Psoas muscle (tissue), 8 donors: ENCODE data around the gene EHHADH. TPM values are rescaled to one million over a fixed set of nuclear protein-coding genes. Genes with fewer than 3 reads are reported as not detected.
"Not testable (repeated sequence)": the region's sequence is repeated elsewhere in the genome, so short reads cannot be mapped to it uniquely, and the experiment has no call there.

Experiments used
- ATAC-seq, 4 donors: fragments of 200-7000 bp; cut with Tn5 transposase; one replicate each; pipeline ENCODE4 v1.9.1; 2020; ENCODE audit warnings: moderate library complexity in 3 of 4, mild to moderate bottlenecking in 2 of 4
- DNase-seq, 2 donors: peaks; one replicate each; pipeline ENCODE4 v3.0.0-alpha.2; 2020
- H3K27ac ChIP-seq: fragments of 200-600 bp; one replicate; pipeline ENCODE4 v1.8.0; 2022
- H3K27me3 ChIP-seq, 3 donors: fragments of 200-600 bp in 1 of 3; one replicate each; pipeline versions ENCODE4 v1.6.1 to v1.8.0; 2013 to 2022; ENCODE audit warnings: low read length in 2 of 3, mild to moderate bottlenecking in 2 of 3, moderate library complexity in 1 of 3; ENCODE audit not compliant: insufficient read depth in 3 of 3
- H3K36me3 ChIP-seq, 2 donors: fragments of 200-600 bp in 1 of 2; one replicate each; pipeline versions ENCODE4 v1.6.1 to v1.8.0; 2013 to 2022; ENCODE audit warnings: low read depth in 1 of 2, mild to moderate bottlenecking in 1 of 2, moderate library complexity in 1 of 2; ENCODE audit not compliant: insufficient read depth in 1 of 2
- H3K4me1 ChIP-seq: fragments of 200-600 bp; one replicate; pipeline ENCODE4 v1.8.0; 2022
- H3K4me3 ChIP-seq: fragments of 200-600 bp; one replicate; pipeline ENCODE4 v1.8.0; 2022; ENCODE audit warnings: mild to moderate bottlenecking
- H3K9me3 ChIP-seq: fragments of 200-600 bp; one replicate; pipeline ENCODE4 v1.8.0; 2022
- WGBS, 3 donors: extraction: QIAGEN DNeasy Blood & Tissue Kit; methylation state at CpG; one replicate each; pipeline versions ENCODE4 v1.1.6 to v1.1.7; 2013; 5-methylcytosine and 5-hydroxymethylcytosine counted together
- intact Hi-C, 2 donors: fragments of 100-400 bp; cut with DNase I; formaldehyde crosslinking; loops; one replicate each; pipeline versions ENCODE4 v1.11.0 to v1.14.2; 2022
- long read RNA-seq, 2 donors: library from polyadenylated mRNA; unstranded; transcript quantifications; one replicate each; pipeline ENCODE4 v2.0.0, GENCODE V29; 2021
- polyA plus RNA-seq, 3 donors: library from polyadenylated mRNA; stranded (reverse); fragments of 200-250 nt; gene quantifications; one replicate each; pipeline ENCODE4 v1.2.3, GENCODE V29; 2013
- total RNA-seq, 4 donors: library from RNA; stranded (reverse); fragmentation: NEBNext Ultra II Directional in 2 of 4; extraction: Animal tissue kit (Norgen Biotek cat#: 25700) in 2 of 4; gene quantifications; one replicate each; pipeline versions ENCODE4 v1.2.1 to v1.2.4, GENCODE V29; 2021 to 2023
- TF ChIP-seq, protein P1 (sequence below): fragments of 200-600 bp; IDR thresholded peaks from one replicate; pipeline ENCODE4 v1.8.0; 2022; ENCODE audit warnings: antibody characterized with exemption
- donor health status: healthy with polysubstance abuse.
- donor health status: DM: no; HTN: no; CAD: no; lungs with moderate emphysema.
- donor health status: Bipolar disorder and iron deficiency.
- donor health status: healthy.
- donor health status: DM: yes; HTN: yes; CAD: no.
- donor health status: DM: no; HTN: no; CAD: no.
- donor health status: DM: no; HTN: no; CAD: no.
- donor health status: DM: yes; HTN: yes; CAD: no.

The EHHADH gene
- 1 to 10 TPM; 1.9 to 7.2 (median 3.5) TPM for total RNA-seq
- under 1 TPM; 0.65 to 0.86 (median 0.83) TPM for polyA plus RNA-seq
- long read RNA-seq, donor 1 = 0 reads
- long read RNA-seq, donor 2, partial matches to known transcripts = 0 of 1 reads
- long read RNA-seq, donor 2, other reads (novel, unspliced or antisense) = 0 of 1 reads

DNA sequence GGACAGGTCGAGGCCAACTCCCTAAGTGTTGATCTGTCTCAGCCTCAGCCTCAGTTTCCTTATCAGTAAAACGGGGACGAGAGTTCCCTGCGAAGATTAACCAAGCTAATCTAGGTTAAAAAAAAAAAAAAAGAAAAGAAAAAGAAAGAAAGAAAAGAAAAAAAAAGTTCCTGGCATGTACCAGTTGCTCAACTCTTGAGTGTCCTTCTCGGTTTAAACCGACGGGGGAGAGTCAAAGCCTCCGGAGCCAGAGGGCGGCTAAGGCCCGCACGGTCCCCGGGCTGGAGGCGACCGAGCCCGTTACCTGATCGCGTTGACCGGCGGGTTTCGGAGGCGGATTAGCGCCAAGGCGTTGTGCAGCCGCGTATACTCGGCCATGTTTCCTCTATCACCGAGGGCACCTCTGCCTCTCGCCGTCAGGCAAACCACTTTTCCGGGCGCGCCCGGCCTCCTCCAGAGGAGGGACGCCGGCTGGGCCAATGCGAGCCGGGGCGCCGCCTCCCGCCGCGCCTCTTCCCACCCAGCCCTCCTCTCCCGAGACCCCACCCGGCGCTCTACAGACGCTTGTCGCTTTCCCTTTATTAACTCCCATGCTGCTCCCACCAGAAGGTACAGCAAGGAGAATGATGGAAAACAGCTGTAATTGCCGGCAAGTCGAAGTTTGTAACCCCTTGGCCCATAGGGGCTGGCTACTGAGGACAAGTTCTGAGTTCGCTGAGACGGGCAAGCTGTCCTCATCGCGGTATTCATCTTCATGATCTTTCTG lies at the start of gene EHHADH:
Gene EHHADH (minus strand): TSS at position 405 of the 766 bp plus-strand sequence. CDS start 27 bp downstream, at position 378.
- H3K27ac ChIP-seq = peak within 1 kb of the TSS; percentile 16
- ATAC-seq (peak; percentile 46 to 93 (median 85)), DNase-seq (peak; percentile 66 to 76)
- no peaks in the 10 kb centered on the region for H3K4me1 ChIP-seq
- H3K27me3 ChIP-seq = no peaks in the 10 kb centered on the region
- TF ChIP-seq, protein P1, sequence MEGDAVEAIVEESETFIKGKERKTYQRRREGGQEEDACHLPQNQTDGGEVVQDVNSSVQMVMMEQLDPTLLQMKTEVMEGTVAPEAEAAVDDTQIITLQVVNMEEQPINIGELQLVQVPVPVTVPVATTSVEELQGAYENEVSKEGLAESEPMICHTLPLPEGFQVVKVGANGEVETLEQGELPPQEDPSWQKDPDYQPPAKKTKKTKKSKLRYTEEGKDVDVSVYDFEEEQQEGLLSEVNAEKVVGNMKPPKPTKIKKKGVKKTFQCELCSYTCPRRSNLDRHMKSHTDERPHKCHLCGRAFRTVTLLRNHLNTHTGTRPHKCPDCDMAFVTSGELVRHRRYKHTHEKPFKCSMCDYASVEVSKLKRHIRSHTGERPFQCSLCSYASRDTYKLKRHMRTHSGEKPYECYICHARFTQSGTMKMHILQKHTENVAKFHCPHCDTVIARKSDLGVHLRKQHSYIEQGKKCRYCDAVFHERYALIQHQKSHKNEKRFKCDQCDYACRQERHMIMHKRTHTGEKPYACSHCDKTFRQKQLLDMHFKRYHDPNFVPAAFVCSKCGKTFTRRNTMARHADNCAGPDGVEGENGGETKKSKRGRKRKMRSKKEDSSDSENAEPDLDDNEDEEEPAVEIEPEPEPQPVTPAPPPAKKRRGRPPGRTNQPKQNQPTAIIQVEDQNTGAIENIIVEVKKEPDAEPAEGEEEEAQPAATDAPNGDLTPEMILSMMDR = no peak
- H3K9me3 ChIP-seq = no peaks in the 10 kb centered on the region
- H3K4me3 ChIP-seq = peak within 1 kb of the TSS; percentile 76
- intact Hi-C loops = no loop called here
- WGBS, 3 donors = 4 to 8% (median 5%) methylated on average over 44 to 53 of the region's 53 CpGs
- H3K36me3 ChIP-seq = no peaks in the 10 kb centered on the region

DNA sequence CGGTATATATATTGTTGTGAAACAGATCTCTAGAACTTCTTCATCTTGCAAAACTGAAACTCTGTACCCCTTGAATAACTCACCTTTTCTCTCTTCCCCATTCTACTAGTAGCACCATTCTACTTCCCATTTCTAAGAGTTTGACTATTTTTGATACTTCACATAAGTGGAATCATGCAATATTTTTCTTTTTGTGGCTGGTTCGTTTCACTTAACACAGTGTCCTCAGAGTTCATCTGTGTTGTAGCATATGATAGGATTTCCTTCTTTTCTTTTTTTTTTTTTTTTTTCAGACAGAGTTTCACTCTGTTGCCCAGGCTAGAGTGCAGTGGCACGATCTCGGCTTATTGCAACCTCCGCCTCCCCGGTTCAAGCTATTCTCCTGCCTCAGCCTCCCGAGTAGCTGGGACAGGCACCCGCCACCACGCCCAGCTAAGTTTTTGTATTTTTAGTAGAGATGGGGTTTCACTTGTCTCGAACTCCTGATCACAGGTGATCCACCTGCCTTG lies 46.1 kb upstream of the EHHADH start:
- H3K36me3 ChIP-seq, H3K4me3 ChIP-seq, H3K27ac ChIP-seq, DNase-seq, ATAC-seq, H3K4me1 ChIP-seq, H3K9me3 ChIP-seq, H3K27me3 ChIP-seq, intact Hi-C loops: not testable (repeated sequence)
- WGBS, 3 donors = 91 to 96% (median 91%) methylated on average over 10 of the region's 10 CpGs

DNA sequence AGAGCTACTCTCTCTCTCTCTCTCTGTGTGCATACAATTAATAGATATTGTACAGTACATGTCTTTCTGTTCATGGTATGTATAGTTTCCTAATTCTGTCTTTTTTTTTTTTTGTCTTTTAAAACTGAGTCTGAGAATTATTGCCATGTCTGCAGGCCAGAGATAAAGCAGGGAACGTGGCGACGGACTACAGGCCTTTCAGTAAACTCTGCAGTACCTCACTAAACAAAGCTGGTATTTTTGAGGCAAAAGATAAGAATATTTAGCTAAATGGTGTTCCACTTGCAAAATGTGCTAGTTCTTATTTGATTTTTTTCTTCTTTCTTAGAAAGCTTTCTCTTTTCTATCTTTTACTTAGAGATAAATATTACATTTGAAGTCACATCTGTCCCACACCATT lies 44.0 kb upstream of the EHHADH start:
- no peak overlapping the region for H3K4me3 ChIP-seq
- no peaks in the 10 kb centered on the region for H3K9me3 ChIP-seq
- no peak for DNase-seq
- H3K36me3 ChIP-seq = no peaks in the 10 kb centered on the region
- intact Hi-C loops = no loop called here
- ATAC-seq = no peak
- TF ChIP-seq, protein P1 = no peak
- H3K27ac ChIP-seq = no peak overlapping the region
- H3K27me3 ChIP-seq = no peaks in the 10 kb centered on the region
- no peaks in the 10 kb centered on the region for H3K4me1 ChIP-seq
- WGBS, 3 donors = 94 to 99% (median 96%) methylated on average over 3 of the region's 3 CpGs

DNA sequence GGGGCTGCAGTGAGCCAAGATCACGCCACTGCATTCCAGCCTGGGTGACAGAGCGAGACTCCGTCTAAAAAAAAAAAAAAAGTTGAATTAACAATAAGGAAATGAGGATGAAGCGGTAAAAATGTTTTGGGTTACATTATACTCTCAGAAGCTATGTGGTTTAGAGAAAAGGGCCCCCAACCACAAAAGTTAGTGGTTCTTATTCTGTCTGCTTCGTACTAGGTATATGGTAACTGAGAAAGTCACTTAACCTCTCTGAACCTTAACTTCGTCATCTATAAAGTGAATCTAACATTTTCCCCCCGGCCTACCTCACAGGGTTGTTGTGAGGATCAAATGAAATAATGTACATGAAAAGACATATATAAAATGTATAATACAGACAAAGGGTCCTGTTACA lies 38.4 kb upstream of the EHHADH start:
- no peak for DNase-seq
- no peaks in the 10 kb centered on the region for H3K36me3 ChIP-seq
- no peaks in the 10 kb centered on the region for H3K27me3 ChIP-seq
- no peaks in the 10 kb centered on the region for H3K4me1 ChIP-seq
- no peak overlapping the region for H3K4me3 ChIP-seq
- intact Hi-C loops = no loop called here
- ATAC-seq = no peak
- no peak overlapping the region for H3K27ac ChIP-seq
- no peaks in the 10 kb centered on the region for H3K9me3 ChIP-seq
- TF ChIP-seq, protein P1 = no peak
- 94 to 97% (median 97%) methylated on average over 7 of the region's 7 CpGs for WGBS, 3 donors

DNA sequence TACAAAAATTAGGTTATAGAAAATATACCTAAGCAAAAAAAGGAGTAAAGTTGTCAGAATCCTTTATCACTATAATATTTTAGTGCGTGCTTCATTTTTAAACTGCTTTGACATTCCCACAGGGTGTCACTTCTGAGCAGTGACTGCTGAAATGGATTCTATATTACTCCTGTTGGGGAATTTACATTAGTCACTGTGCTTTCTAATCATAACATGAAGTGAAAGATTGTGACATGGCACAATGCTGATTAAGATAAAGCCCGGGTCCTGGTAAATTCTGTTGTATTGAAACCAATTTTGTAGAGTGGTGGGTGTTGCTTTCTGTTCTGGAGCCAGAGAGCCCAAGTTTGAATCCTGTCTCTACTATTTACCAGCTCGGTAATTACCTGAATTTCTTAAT lies 36.4 kb upstream of the EHHADH start:
- H3K9me3 ChIP-seq = no peaks in the 10 kb centered on the region
- TF ChIP-seq, protein P1 = no peak
- H3K4me3 ChIP-seq = no peak overlapping the region
- no peak for ATAC-seq
- H3K27ac ChIP-seq = no peak overlapping the region
- 91 to 95% (median 91%) methylated on average over 3 of the region's 3 CpGs for WGBS, 3 donors
- DNase-seq = no peak
- intact Hi-C loops = no loop called here
- H3K27me3 ChIP-seq = no peaks in the 10 kb centered on the region
- no peaks in the 10 kb centered on the region for H3K36me3 ChIP-seq
- H3K4me1 ChIP-seq = no peaks in the 10 kb centered on the region
